OCI-LY1 (cell line): ENCODE data around the gene ASF1A.

Experiments used
- CTCF ChIP-seq: fragments of 200-600 bp; sonication (generic), shearing (Covaris generic); IDR thresholded peaks from 2 replicates; pipeline ENCODE4 v1.5.1; 2017; ENCODE audit warnings: mild to moderate bottlenecking, antibody characterized with exemption, low read length, moderate library complexity, mixed read lengths
- EZH2 ChIP-seq: fragments of 200-600 bp; sonication (generic), shearing (Covaris generic); IDR thresholded peaks from 2 replicates; pipeline ENCODE4 v1.8.0; 2017; ENCODE audit warnings: borderline replicate concordance, mixed run types, mild to moderate bottlenecking, antibody characterized with exemption, low read length, moderate library complexity, mixed read lengths

- TF ChIP-seq CTCF (no peak), EZH2 (no peak)
Measured at GRCh38 chr6:118859517-118860064, 34.4 kb upstream of the ASF1A start.
